DOHH2 (cell line): ENCODE measurements around the gene TCF7.

ENCODE experiments used
- H3F3A ChIP-seq: fragments of 200-600 bp; sonication (generic), shearing (Covaris generic); 2 replicates; pipeline ENCODE4 v1.6.0; 2016; ENCODE audit warnings: antibody characterized with exemption, mild to moderate bottlenecking; ENCODE audit not compliant: control insufficient read depth, insufficient read depth
- H3K27ac ChIP-seq: fragments of 200-600 bp; sonication (generic); 2 replicates; pipeline ENCODE4 v1.5.1; 2014; ENCODE audit warnings: low read depth, mild to moderate bottlenecking, low read length, moderate library complexity
- H3K27me3 ChIP-seq: fragments of 200-600 bp; sonication (generic); 2 replicates; pipeline ENCODE4 v1.6.1; 2014; ENCODE audit warnings: mild to moderate bottlenecking, low read length, mixed read lengths; ENCODE audit not compliant: control insufficient read depth
- H3K36me3 ChIP-seq: fragments of 200-600 bp; sonication (generic); 2 replicates; pipeline ENCODE4 v1.6.1; 2014; ENCODE audit warnings: mild to moderate bottlenecking, low read length, moderate library complexity, mixed read lengths; ENCODE audit not compliant: control insufficient read depth
- H3K4me1 ChIP-seq: fragments of 200-600 bp; sonication (generic); 2 replicates; pipeline ENCODE4 v1.6.1; 2014; ENCODE audit warnings: mild to moderate bottlenecking, low read length, mixed read lengths; ENCODE audit not compliant: control insufficient read depth
- H3K4me2 ChIP-seq: fragments of 200-600 bp; sonication (generic); 2 replicates; pipeline ENCODE4 v1.6.0; 2014; ENCODE audit warnings: mild to moderate bottlenecking, low read length, moderate library complexity
- H3K4me3 ChIP-seq: fragments of 200-600 bp; sonication (generic); 2 replicates; pipeline ENCODE4 v1.5.1; 2014; ENCODE audit warnings: mild to moderate bottlenecking, low read length, mixed read lengths
- H3K79me2 ChIP-seq: fragments of 200-600 bp; sonication (generic); 2 replicates; pipeline ENCODE4 v1.6.1; 2014; ENCODE audit warnings: mild to moderate bottlenecking, low read length, mixed read lengths; ENCODE audit not compliant: control insufficient read depth
- H3K9me2 ChIP-seq: fragments of 200-600 bp; sonication (generic); replicated peaks from 2 replicates; pipeline ENCODE4 v1.6.1; 2014; ENCODE audit warnings: mild to moderate bottlenecking, low read length, mixed read lengths; ENCODE audit not compliant: control insufficient read depth
- H3K9me3 ChIP-seq: fragments of 200-600 bp; sonication (generic); 2 replicates; pipeline ENCODE4 v1.6.1; 2014; ENCODE audit warnings: antibody characterized with exemption, low read length, mixed read lengths; ENCODE audit not compliant: control insufficient read depth, insufficient read depth
- H4K20me1 ChIP-seq: fragments of 200-600 bp; sonication (generic); 2 replicates; pipeline ENCODE4 v1.6.0; 2014; ENCODE audit warnings: low read depth, mild to moderate bottlenecking, antibody characterized with exemption, low read length, moderate library complexity; ENCODE audit not compliant: control insufficient read depth, insufficient read depth
- EZH2phosphoT487 ChIP-seq: fragments of 200-600 bp; sonication (generic); IDR thresholded peaks from 2 replicates; pipeline ENCODE4 v1.6.1; 2017; ENCODE audit warnings: borderline replicate concordance, mild to moderate bottlenecking, antibody characterized with exemption, low read length, moderate library complexity, mixed read lengths
- TF ChIP-seq, protein P1 (sequence below): fragments of 200-600 bp; sonication (generic); IDR thresholded peaks from one replicate; pipeline ENCODE4 v1.5.1; 2014; ENCODE audit warnings: antibody characterized with exemption, mild to moderate bottlenecking, low read depth, low read length; ENCODE audit not compliant: poor library complexity, severe bottlenecking

Gene TCF7

DNA sequence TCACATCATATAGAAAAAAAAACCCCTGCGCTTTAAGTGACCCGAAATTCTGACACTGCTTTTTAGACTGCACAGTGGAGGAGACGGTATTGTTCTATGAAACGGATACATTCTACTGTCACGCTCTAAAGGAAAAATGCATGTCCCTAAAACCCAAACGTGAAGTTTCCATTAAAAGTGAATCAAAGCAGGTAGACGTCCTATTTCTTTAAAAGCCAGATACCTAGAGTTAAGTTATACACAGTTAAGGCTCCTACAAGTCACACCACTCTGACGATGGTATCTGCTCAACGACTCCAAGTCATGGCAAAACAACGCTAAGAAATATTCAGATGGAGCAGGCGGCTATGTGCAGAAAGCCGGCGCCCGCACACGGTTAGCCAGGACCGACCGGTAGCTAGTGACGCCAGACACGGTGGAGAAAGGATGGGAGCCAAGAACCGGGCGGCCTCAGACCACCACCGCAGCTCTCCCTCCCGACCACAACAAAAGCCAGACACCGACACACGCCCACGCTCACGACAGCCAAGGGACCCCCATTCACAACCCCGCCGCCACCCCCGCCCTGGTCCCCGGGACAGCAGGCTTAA lies 61.5 kb downstream of the TCF7 start:
- H3K27ac ChIP-seq, result peak overlapping the region; percentile 75
- no peaks in the 10 kb centered on the region for H3K9me3 ChIP-seq
- TF ChIP-seq EZH2phosphoT487, result no peak
- peaks cover 19% of the 10 kb centered on the region for H4K20me1 ChIP-seq
- no peaks in the 10 kb centered on the region for H3F3A ChIP-seq
- peaks cover 17% of the 10 kb centered on the region for H3K4me1 ChIP-seq
- peak overlapping the region; percentile 99 for H3K4me3 ChIP-seq
- H3K27me3 ChIP-seq, result no peaks in the 10 kb centered on the region
- peaks cover 65% of the 10 kb centered on the region for H3K79me2 ChIP-seq
- peaks cover 37% of the 10 kb centered on the region for H3K36me3 ChIP-seq
- H3K9me2 ChIP-seq, result no peaks in the 10 kb centered on the region
- peak overlapping the region; percentile 96 for H3K4me2 ChIP-seq

- Histone ChIP-seq H3K36me3 (peaks cover 30% of the 10 kb centered on the region), H4K20me1 (peaks cover 19% of the 10 kb centered on the region), H3F3A (no peaks in the 10 kb centered on the region), H3K9me2 (no peaks in the 10 kb centered on the region), H3K4me1 (peaks cover 17% of the 10 kb centered on the region), H3K4me2 (peak within 1 kb of the TSS; percentile 96), H3K79me2 (peaks cover 58% of the 10 kb centered on the region), H3K4me3 (peak within 1 kb of the TSS; percentile 99), H3K27ac (peak within 1 kb of the TSS; percentile 75), H3K27me3 (no peaks in the 10 kb centered on the region), H3K9me3 (no peaks in the 10 kb centered on the region)
- TF ChIP-seq EZH2phosphoT487, result no peak
- TF ChIP-seq, protein P1, sequence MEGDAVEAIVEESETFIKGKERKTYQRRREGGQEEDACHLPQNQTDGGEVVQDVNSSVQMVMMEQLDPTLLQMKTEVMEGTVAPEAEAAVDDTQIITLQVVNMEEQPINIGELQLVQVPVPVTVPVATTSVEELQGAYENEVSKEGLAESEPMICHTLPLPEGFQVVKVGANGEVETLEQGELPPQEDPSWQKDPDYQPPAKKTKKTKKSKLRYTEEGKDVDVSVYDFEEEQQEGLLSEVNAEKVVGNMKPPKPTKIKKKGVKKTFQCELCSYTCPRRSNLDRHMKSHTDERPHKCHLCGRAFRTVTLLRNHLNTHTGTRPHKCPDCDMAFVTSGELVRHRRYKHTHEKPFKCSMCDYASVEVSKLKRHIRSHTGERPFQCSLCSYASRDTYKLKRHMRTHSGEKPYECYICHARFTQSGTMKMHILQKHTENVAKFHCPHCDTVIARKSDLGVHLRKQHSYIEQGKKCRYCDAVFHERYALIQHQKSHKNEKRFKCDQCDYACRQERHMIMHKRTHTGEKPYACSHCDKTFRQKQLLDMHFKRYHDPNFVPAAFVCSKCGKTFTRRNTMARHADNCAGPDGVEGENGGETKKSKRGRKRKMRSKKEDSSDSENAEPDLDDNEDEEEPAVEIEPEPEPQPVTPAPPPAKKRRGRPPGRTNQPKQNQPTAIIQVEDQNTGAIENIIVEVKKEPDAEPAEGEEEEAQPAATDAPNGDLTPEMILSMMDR, result no peak
These were observed 62.3 kb downstream of the TCF7 start, which contains the start of gene SKP1 for GRCh38 chr5:134176511-134177368. Gene SKP1 (minus strand): TSS chr5:134176950. CDS start chr5:134174022, 2,928 bp downstream.

DNA sequence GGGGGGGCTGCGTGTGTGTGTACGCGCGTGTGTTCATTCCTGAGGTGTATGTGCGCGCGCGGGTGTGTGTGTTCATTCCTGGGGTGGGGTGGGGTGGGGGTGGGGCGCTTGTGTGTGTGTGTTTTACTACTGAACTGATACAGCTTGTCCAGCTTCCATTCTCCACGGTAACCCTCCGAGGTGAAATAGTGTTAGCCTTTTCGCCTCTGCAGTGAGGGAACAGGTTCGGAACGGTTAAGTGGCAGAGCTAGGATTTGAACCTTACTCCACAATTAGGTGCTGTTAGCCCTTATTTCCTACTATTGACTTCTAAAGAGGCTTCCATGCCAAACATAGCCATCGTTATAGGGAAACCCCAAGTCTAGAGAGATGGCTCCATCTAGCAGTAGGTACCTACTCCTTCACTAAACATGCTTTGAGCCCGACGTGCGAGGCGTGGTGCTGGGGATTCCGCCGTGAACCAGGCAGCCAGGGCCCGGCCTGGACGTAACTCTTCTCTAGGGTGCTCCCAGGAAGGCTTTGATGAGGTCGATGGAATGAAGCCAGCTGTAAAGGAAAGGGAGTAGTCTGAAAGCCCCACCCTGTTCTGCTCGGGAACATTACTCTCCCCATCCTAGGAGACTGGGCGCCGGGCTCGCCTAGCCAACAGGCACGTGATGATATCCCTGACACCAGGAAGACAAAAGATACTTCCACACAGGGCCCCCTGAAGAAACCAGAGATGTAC lies 63.1 kb downstream of the TCF7 start:
- Histone ChIP-seq H3F3A (no peaks in the 10 kb centered on the region), H3K27me3 (no peaks in the 10 kb centered on the region), H4K20me1 (peaks cover 19% of the 10 kb centered on the region), H3K27ac (peak overlapping the region; percentile 75), H3K4me2 (peak overlapping the region; percentile 96), H3K4me1 (peaks cover 17% of the 10 kb centered on the region), H3K4me3 (peak overlapping the region; percentile 99), H3K36me3 (peaks cover 22% of the 10 kb centered on the region), H3K9me2 (no peaks in the 10 kb centered on the region), H3K79me2 (peaks cover 50% of the 10 kb centered on the region), H3K9me3 (no peaks in the 10 kb centered on the region)
- TF ChIP-seq, protein P1, result no peak
- no peak for TF ChIP-seq EZH2phosphoT487
